ENCODE measurements around the gene OR8B12.
"Not testable (repeated sequence)": the region's sequence is repeated elsewhere in the genome, so short reads cannot be mapped to it uniquely, and the experiment has no call there.

Gene OR8B12

GRCh38 chr11:124519850-124520549, 23.5 kb downstream of the OR8B12 start:
- no peak for DNase-seq

- DNase-seq, result peak; percentile 68
Measured at GRCh38 chr11:124518989-124519451, 24.4 kb downstream of the OR8B12 start.

GRCh38 chr11:124517314-124517713, 26.1 kb downstream of the OR8B12 start:
- no peak for DNase-seq

DNA sequence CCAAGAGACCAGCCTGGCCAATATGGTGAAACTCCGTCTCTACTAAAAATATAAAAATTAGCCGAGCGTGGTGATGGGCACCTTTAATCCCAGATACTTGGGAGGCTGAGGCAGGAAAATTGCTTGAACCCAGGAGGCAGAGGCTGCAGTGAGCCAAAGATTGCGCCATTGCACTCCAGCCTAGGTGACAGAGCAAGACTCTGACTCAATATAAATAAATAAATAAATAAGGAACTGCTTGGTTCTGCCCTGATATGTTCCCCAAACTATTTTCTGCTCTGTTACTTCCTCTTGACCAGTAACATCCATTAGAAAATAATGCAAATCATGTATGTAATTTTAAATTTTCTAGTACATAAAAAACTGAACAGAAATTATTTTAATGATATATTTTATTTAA, 28.8 kb downstream of the OR8B12 start:
- DNase-seq, result not testable (repeated sequence)

DNA sequence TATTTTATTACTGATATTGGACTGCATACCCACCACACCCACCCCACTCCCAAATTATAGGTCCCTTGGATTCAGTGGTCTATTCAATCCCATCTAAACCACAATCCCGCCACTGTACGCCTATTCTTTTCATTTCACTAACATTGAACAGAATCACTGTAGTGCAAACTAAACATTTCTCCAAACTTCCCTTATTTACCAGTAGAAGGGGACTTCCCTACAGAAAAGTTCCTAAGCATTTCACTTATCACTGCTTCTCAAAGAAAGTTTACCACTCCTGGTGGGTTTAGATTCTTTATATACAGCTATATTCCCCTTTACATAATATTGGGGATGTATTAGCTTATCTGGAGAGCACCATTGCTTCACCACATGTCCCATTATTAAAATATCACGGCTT, 29.3 kb downstream of the OR8B12 start:
- DNase-seq, result no peak

DNA sequence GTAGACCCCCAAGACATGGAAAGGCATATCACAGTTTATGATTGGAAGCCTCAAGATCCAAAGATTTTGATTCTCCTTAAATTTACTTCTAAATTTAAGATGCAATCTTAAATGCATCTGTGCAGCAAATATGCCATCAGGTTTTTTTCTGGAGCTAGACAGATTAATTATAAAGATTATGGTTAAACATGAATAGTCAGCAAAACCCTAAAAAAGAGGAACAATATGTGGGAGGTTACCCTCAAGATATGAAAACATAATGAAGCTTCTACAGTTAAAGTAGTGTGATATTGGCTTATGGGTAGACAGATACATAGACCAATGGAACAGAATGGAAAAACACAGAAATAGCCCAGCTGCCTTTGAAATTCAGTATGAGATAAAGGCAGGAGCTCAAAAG, 31.7 kb downstream of the OR8B12 start:
- DNase-seq, result no peak

DNA sequence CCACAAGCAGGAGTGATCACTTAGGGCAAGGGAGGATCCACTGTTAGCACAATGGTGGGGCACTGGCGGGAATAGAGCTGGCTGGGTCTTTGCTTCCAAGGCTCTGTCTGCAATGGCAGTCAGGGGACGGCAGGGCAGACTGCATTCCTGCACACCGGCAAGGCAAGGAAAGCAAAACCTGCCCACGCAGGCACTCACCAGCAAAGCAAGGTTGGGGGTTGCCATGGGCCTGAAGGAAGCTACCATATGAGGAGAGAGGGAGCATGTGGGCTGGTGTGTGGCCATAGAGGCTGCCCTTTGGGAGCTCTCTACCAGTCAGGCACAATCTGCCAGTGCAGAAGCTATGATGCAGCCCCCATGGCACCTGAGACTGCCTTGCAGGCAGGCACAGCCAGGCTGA, 33.2 kb downstream of the OR8B12 start:
- DNase-seq, result no peak

DNA sequence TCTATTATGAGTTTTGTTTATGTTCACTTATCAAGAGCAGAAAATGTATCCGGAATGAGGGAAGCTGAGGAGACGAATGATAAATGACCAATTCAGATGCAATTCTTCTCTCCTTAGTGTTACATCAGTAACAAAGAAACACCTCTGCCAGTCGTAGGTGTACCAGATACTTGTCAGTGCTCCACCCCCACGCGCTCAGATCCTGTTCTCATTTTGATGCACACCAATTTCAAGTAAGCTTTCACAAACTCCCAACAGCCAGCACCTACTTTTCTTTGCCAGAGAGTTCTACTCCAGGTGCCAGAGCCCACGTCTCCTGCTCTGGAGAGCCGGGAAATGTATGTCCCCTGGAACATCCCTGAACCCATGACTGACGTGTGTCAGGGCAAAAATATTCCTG, 43.7 kb downstream of the OR8B12 start:
- no peak for DNase-seq

- no peak for DNase-seq
Measured at GRCh38 chr11:124493016-124493655, 50.3 kb downstream of the OR8B12 start.

All from eye (tissue), 1 donor.